Neural cell (in vitro differentiated cells): ENCODE measurements around the gene NOP16. TPM values are rescaled to one million over a fixed set of nuclear protein-coding genes. Genes with fewer than 3 reads are reported as not detected.

ENCODE experiments used
- H2AFZ ChIP-seq: fragments of 200-600, 300-800 bp; sonication (generic), shearing (Covaris generic); 2 replicates; pipeline ENCODE4 v1.6.0; 2014; ENCODE audit warnings: low read depth, mild to moderate bottlenecking, antibody characterized with exemption, low read length, moderate library complexity
- H3F3A ChIP-seq: fragments of 200-600 bp; shearing (Covaris generic); 2 replicates; pipeline ENCODE4 v1.6.1; 2016; ENCODE audit warnings: mild to moderate bottlenecking, moderate library complexity, mixed read lengths, antibody characterized with exemption, low read length; ENCODE audit not compliant: insufficient read depth, poor library complexity, severe bottlenecking
- H3K27ac ChIP-seq: fragments of 200-600, 300-800 bp; sonication (generic), shearing (Covaris generic); 2 replicates; pipeline ENCODE4 v1.5.1; 2014; ENCODE audit warnings: mild to moderate bottlenecking, low read length, moderate library complexity
- H3K27me3 ChIP-seq: fragments of 300-800, 200-600 bp; sonication (generic), shearing (Covaris generic); 2 replicates; pipeline ENCODE4 v1.6.0; 2014; ENCODE audit warnings: mild to moderate bottlenecking, low read depth, low read length, moderate library complexity; ENCODE audit not compliant: insufficient read depth
- H3K36me3 ChIP-seq: fragments of 300-800, 200-600 bp; sonication (generic), shearing (Covaris generic); 2 replicates; pipeline ENCODE4 v1.5.1; 2014; ENCODE audit warnings: mild to moderate bottlenecking, antibody characterized with exemption, low read length, moderate library complexity; ENCODE audit not compliant: insufficient read depth
- H3K4me2 ChIP-seq: fragments of 300-800, 200-600 bp; sonication (generic), shearing (Covaris generic); 2 replicates; pipeline ENCODE4 v1.6.0; 2014; ENCODE audit warnings: mild to moderate bottlenecking, low read length
- H3K4me3 ChIP-seq: fragments of 300-800, 200-600 bp; sonication (generic), shearing (Covaris generic); 2 replicates; pipeline ENCODE4 v1.5.1; 2014; ENCODE audit warnings: mild to moderate bottlenecking, low read length, moderate library complexity
- H3K79me2 ChIP-seq: fragments of 200-600 bp; shearing (Covaris generic); replicated peaks from 2 replicates; pipeline ENCODE4 v1.6.0; 2014; ENCODE audit warnings: mild to moderate bottlenecking, low read length, moderate library complexity; ENCODE audit not compliant: insufficient read depth
- H3K9ac ChIP-seq: fragments of 300-800, 200-600 bp; sonication (generic), shearing (Covaris generic); 2 replicates; pipeline ENCODE4 v1.6.1; 2016; ENCODE audit warnings: mild to moderate bottlenecking, low read length, mixed read lengths
- H3K9me2 ChIP-seq: fragments of 200-600 bp; shearing (Covaris generic); 2 replicates; pipeline ENCODE4 v1.6.1; 2016; ENCODE audit warnings: mild to moderate bottlenecking, low read length, mixed read lengths; ENCODE audit not compliant: insufficient read depth
- H3K9me3 ChIP-seq: fragments of 200-600, 300-800 bp; sonication (generic), shearing (Covaris generic); 2 replicates; pipeline ENCODE4 v1.6.1; 2016; ENCODE audit warnings: mild to moderate bottlenecking, mixed run types, low read length, moderate library complexity, mixed read lengths
- H4K20me1 ChIP-seq: fragments of 200-600 bp; shearing (Covaris generic); 2 replicates; pipeline ENCODE4 v1.6.1; 2016; ENCODE audit warnings: mild to moderate bottlenecking, mixed run types; ENCODE audit not compliant: insufficient read depth
- CTCF ChIP-seq: fragments of 450-650 bp; IDR thresholded peaks from 2 replicates; pipeline ENCODE4 v1.5.1; 2014; ENCODE audit warnings: antibody characterized with exemption, mild to moderate bottlenecking, moderate library complexity; ENCODE audit not compliant: poor library complexity, severe bottlenecking
- EP300 ChIP-seq: fragments of 450-650 bp; conservative IDR thresholded peaks from 2 replicates; pipeline ENCODE4 v1.6.1; 2014; ENCODE audit warnings: antibody characterized with exemption, mild to moderate bottlenecking, moderate library complexity; ENCODE audit not compliant: poor library complexity, severe bottlenecking
- EZH2 ChIP-seq: fragments of 200-600, 300-800 bp; shearing (Covaris generic), sonication (generic); IDR thresholded peaks from 2 replicates; pipeline ENCODE4 v1.6.1; 2014; ENCODE audit warnings: antibody characterized with exemption, low read length, borderline replicate concordance, mild to moderate bottlenecking; ENCODE audit not compliant: insufficient read depth, poor library complexity, severe bottlenecking
- MXI1 ChIP-seq: fragments of 450-650 bp; conservative IDR thresholded peaks from 2 replicates; pipeline ENCODE4 v1.6.1; 2014; ENCODE audit warnings: antibody characterized with exemption, mild to moderate bottlenecking; ENCODE audit not compliant: poor library complexity, severe bottlenecking
- POLR2AphosphoS5 ChIP-seq: IDR thresholded peaks from 2 replicates; pipeline ENCODE4 v1.6.1; 2012
- RAD21 ChIP-seq: fragments of 450-650 bp; conservative IDR thresholded peaks from 2 replicates; pipeline ENCODE4 v1.6.1; 2014; ENCODE audit warnings: antibody characterized with exemption, mild to moderate bottlenecking, moderate library complexity
- REST ChIP-seq: IDR thresholded peaks from 2 replicates; pipeline ENCODE4 v1.6.1; 2012; ENCODE audit warnings: borderline replicate concordance
- SMC3 ChIP-seq: fragments of 450-650 bp; conservative IDR thresholded peaks from 2 replicates; pipeline ENCODE4 v1.6.1; 2014; ENCODE audit warnings: antibody characterized with exemption, mild to moderate bottlenecking, moderate library complexity; ENCODE audit not compliant: poor library complexity
- TAF1 ChIP-seq: IDR thresholded peaks from 2 replicates; pipeline ENCODE4 v1.6.1; 2012; ENCODE audit warnings: low read depth
- polyA plus RNA-seq: library from polyadenylated mRNA; depleted of rRNA; stranded (reverse); fragments of >200 nt; gene quantifications from 2 replicates; pipeline ENCODE4 v1.2.3, GENCODE V29; 2014

NOP16 gene
- polyA plus RNA-seq, 1 donor from 2014 or later: 23.9 TPM

- H3K27ac ChIP-seq: no peak overlapping the region
- no peaks in the 10 kb centered on the region for H3K9me3 ChIP-seq
- no peak overlapping the region for H3K4me3 ChIP-seq
- H3K27me3 ChIP-seq: no peaks in the 10 kb centered on the region
- TF ChIP-seq EZH2: no peak
- no peak for TF ChIP-seq TAF1
- no peak for TF ChIP-seq EP300
- no peak for TF ChIP-seq POLR2AphosphoS5
- no peaks in the 10 kb centered on the region for H3F3A ChIP-seq
- no peak overlapping the region for H3K9ac ChIP-seq
- H2AFZ ChIP-seq: no peak overlapping the region
- no peaks in the 10 kb centered on the region for H3K9me2 ChIP-seq
- no peaks in the 10 kb centered on the region for H3K36me3 ChIP-seq
- no peaks in the 10 kb centered on the region for H4K20me1 ChIP-seq
- no peaks in the 10 kb centered on the region for H3K79me2 ChIP-seq
- H3K4me2 ChIP-seq: no peak overlapping the region
Measured at GRCh38 chr5:176394881-176395675, 6.7 kb upstream of the NOP16 start.

GRCh38 chr5:176394096-176394495 is 5.7 kb upstream of the NOP16 start:
- Histone ChIP-seq H3K9me3 (no peaks in the 10 kb centered on the region), H3K9me2 (no peaks in the 10 kb centered on the region), H3K9ac (no peak overlapping the region), H3K79me2 (no peaks in the 10 kb centered on the region), H3K27me3 (no peaks in the 10 kb centered on the region), H3K27ac (no peak overlapping the region), H3K4me3 (no peak overlapping the region), H3K36me3 (no peaks in the 10 kb centered on the region), H3F3A (no peaks in the 10 kb centered on the region), H4K20me1 (no peaks in the 10 kb centered on the region), H2AFZ (no peak overlapping the region), H3K4me2 (no peak overlapping the region)
- TF ChIP-seq SMC3 (no peak), POLR2AphosphoS5 (no peak), EZH2 (no peak), MXI1 (no peak), REST (no peak), TAF1 (no peak), EP300 (no peak), CTCF (no peak), RAD21 (no peak)
